Lung (tissue), 12 donors: Measurements from ENCODE around the gene DAAM1. TPM values are rescaled to one million over a fixed set of nuclear protein-coding genes. Genes with fewer than 3 reads are reported as not detected.

ENCODE experiments used
- ATAC-seq: fragments of 200-7000 bp; cut with Tn5 transposase; one replicate; pipeline ENCODE4 v1.9.1; 2020; ENCODE audit warnings: moderate number of reproducible peaks; ENCODE audit not compliant: insufficient read depth, low FRiP score
- DNase-seq, 3 donors: peaks; one replicate each; pipeline ENCODE4 v3.0.0-alpha.2; 2013 to 2017
- H3K27ac ChIP-seq, 2 donors: one replicate each; pipeline ENCODE4 v1.5.1; 2013; ENCODE audit warnings: mild to moderate bottlenecking in 2 of 2, moderate library complexity in 2 of 2, control low read depth in 1 of 2, inconsistent platforms in 1 of 2, low read depth in 1 of 2, low read length in 1 of 2
- H3K27me3 ChIP-seq, 3 donors: one replicate each; pipeline ENCODE4 v1.5.1; 2013; ENCODE audit warnings: low read length in 2 of 3; ENCODE audit not compliant: control insufficient read depth in 3 of 3, insufficient read depth in 3 of 3
- H3K36me3 ChIP-seq, 4 donors: one replicate each; pipeline ENCODE4 v1.5.1; 2013; ENCODE audit warnings: low read length in 4 of 4, mild to moderate bottlenecking in 1 of 4, moderate library complexity in 1 of 4; ENCODE audit not compliant: control insufficient read depth in 4 of 4, insufficient read depth in 4 of 4
- H3K4me1 ChIP-seq, 5 donors: one replicate each; pipeline ENCODE4 v1.5.1; 2013; ENCODE audit warnings: low read length in 5 of 5, mild to moderate bottlenecking in 2 of 5, moderate library complexity in 1 of 5; ENCODE audit not compliant: control insufficient read depth in 5 of 5, insufficient read depth in 5 of 5
- H3K4me3 ChIP-seq: one replicate; pipeline ENCODE4 v1.5.1; 2013; ENCODE audit warnings: mild to moderate bottlenecking, control low read depth, moderate library complexity
- H3K9ac ChIP-seq, 2 donors: one replicate each; pipeline ENCODE4 v1.5.1; 2013; ENCODE audit warnings: low read length in 2 of 2, control low read depth in 1 of 2; ENCODE audit not compliant: insufficient read depth in 1 of 2
- H3K9me3 ChIP-seq, 4 donors: one replicate each; pipeline ENCODE4 v1.5.1; 2013; ENCODE audit warnings: low read length in 3 of 4, mild to moderate bottlenecking in 1 of 4, moderate library complexity in 1 of 4; ENCODE audit not compliant: control insufficient read depth in 4 of 4, insufficient read depth in 3 of 4
- CTCF ChIP-seq: IDR thresholded peaks from 2 replicates; pipeline ENCODE4 v1.5.1; 2012; ENCODE audit warnings: mild to moderate bottlenecking; ENCODE audit errors: control extremely low read depth, extremely low read depth
- WGBS, 2 donors: extraction: QIAGEN DNeasy Blood & Tissue Kit; methylation state at CpG; one replicate each; pipeline ENCODE4 v1.1.7; 2013; 5-methylcytosine and 5-hydroxymethylcytosine counted together
- polyA plus RNA-seq, 2 donors: library from polyadenylated mRNA; stranded (reverse); fragments of 200-250 nt; gene quantifications; one replicate each; pipeline ENCODE4 v1.2.1, GENCODE V29; 2013
- total RNA-seq, 2 donors: library from RNA; depleted of rRNA in 1 of 2; stranded (reverse); fragments of >200 nt in 1 of 2; gene quantifications; one replicate each; pipeline ENCODE4 v1.2.1, GENCODE V29; 2014 to 2021
- donor health status: control.
- donor health status: control.
- donor health status: Bipolar disorder and iron deficiency.
- donor health status: healthy.
- donor health status: DM: yes; HTN: yes; CAD: no.

DAAM1 gene
- total and polyA plus RNA-seq, 4 donors: 10.3 to 84.6 (median 32.6) TPM

- no peaks in the 10 kb centered on the region for H3K9me3 ChIP-seq
- TF ChIP-seq CTCF: no peak
- no peaks in the 10 kb centered on the region for H3K27me3 ChIP-seq
- H3K9ac ChIP-seq: no peak overlapping the region
- ATAC-seq (no peak), DNase-seq (no peak)
- H3K36me3 ChIP-seq: no peaks in the 10 kb centered on the region
- peaks cover 0 to 54% (median 0%) of the 10 kb centered on the region in 5 donors for H3K4me1 ChIP-seq
- H3K27ac ChIP-seq: no peak overlapping the region
- H3K4me3 ChIP-seq: no peak overlapping the region
These were observed 50.6 kb downstream of the DAAM1 start for GRCh38 chr14:59239022-59239421.

- Histone ChIP-seq H3K4me3 (no peak overlapping the region), H3K9me3 (no peaks in the 10 kb centered on the region), H3K36me3 (no peaks in the 10 kb centered on the region), H3K27me3 (no peaks in the 10 kb centered on the region), H3K4me1 (peaks cover 0 to 61% (median 4%) of the 10 kb centered on the region in 5 donors), H3K27ac (no peak overlapping the region), H3K9ac (no peak overlapping the region)
- WGBS, 2 donors: 99% methylated on average over 2 of the region's 2 CpGs
- TF ChIP-seq CTCF: no peak
- DNase-seq (no peak), ATAC-seq (no peak)
These were observed 51.9 kb downstream of the DAAM1 start for GRCh38 chr14:59240356-59240755.

- no peaks in the 10 kb centered on the region for H3K9me3 ChIP-seq
- no peak overlapping the region for H3K9ac ChIP-seq
- H3K4me3 ChIP-seq: no peak overlapping the region
- peaks cover 0 to 61% (median 4%) of the 10 kb centered on the region in 5 donors for H3K4me1 ChIP-seq
- WGBS, 2 donors: 36 to 65% methylated on average over 2 of the region's 2 CpGs
- TF ChIP-seq CTCF: no peak
- no peaks in the 10 kb centered on the region for H3K27me3 ChIP-seq
- H3K27ac ChIP-seq: no peak overlapping the region
- DNase-seq (no peak), ATAC-seq (no peak)
- H3K36me3 ChIP-seq: no peaks in the 10 kb centered on the region
These were observed 52.7 kb downstream of the DAAM1 start for GRCh38 chr14:59241121-59241520.

GRCh38 chr14:59243174-59243573 is 54.7 kb downstream of the DAAM1 start:
- TF ChIP-seq CTCF: no peak
- DNase-seq: no peak
- H3K4me1 ChIP-seq: peaks cover 3 to 43% (median 4%) of the 10 kb centered on the region in 5 donors
- H3K9ac ChIP-seq: no peak overlapping the region
- no peaks in the 10 kb centered on the region for H3K36me3 ChIP-seq
- WGBS, 2 donors: 96% methylated on average over 1 of the region's 1 CpG
- ATAC-seq: no peak
- no peaks in the 10 kb centered on the region for H3K27me3 ChIP-seq
- H3K9me3 ChIP-seq: no peaks in the 10 kb centered on the region
- H3K27ac ChIP-seq: no peak overlapping the region
- H3K4me3 ChIP-seq: no peak overlapping the region
